ENCODE data around the gene KAT8. TPM values are rescaled to one million over a fixed set of nuclear protein-coding genes. Genes with fewer than 3 reads are reported as not detected.
A peak's percentile ranks its signal among the peaks of the same experiment; 100 is the strongest.

The KAT8 gene
- total and polyA plus RNA-seq, 2 of the 13 experiments (the other 11 are each of a cell fraction or from before 2014, with no cell fraction given), result 79.0 to 84.2 TPM

GRCh38 chr16:31142109-31143010 lies 24.9 kb downstream of the KAT8 start (continued):
- TF ChIP-seq, protein P1, sequence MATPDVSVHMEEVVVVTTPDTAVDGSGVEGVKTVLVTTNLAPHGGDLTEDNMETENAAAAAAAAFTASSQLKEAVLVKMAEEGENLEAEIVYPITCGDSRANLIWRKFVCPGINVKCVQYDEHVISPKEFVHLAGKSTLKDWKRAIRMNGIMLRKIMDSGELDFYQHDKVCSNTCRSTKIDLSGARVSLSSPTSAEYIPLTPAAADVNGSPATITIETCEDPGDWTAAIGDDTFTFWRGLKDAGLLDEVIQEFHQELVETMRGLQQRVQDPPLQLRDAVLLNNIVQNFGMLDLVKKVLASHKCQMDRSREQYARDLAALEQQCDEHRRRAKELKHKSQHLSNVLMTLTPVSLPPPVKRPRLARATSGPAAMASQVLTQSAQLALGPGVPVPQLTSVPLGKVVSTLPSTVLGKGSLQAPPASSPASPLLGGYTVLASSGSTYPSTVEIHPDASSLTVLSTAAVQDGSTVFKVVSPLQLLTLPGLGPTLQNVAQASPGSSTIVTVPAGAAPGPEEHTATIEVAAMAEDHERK (CRISPR knock-in tag; IDR thresholded peaks at IDR 0.05; ENCODE audit: low read depth), result 0 out of 2 replicates have a peak, but pooled peaks have one; percentile 40
- TF ChIP-seq ZNF136 (CRISPR knock-in tag; IDR thresholded peaks at IDR 0.05; ENCODE audit: low read depth) (peak; percentile 90; the same call in 1 of the 2 replicates), ZNF34 (CRISPR knock-in tag; IDR thresholded peaks at IDR 0.05; ENCODE audit: borderline replicate concordance) (no peak), ZNF83 (CRISPR knock-in tag; IDR thresholded peaks at IDR 0.05; ENCODE audit: borderline replicate concordance) (no peak; the same call in 1 of the 2 replicates), TGIF2 (CRISPR knock-in tag; IDR thresholded peaks at IDR 0.05) (peak; percentile 60; the same call in 1 of the 2 replicates), EP300 (IDR thresholded peaks at IDR 0.05; ENCODE audit: low read depth in 2 of 2, low read length in 2 of 2) (peak; percentile 26 to 27; a peak in 1 of 4 replicates), EP300 (CRISPR knock-in tag; IDR thresholded peaks at IDR 0.05; ENCODE audit: borderline replicate concordance) (peak; percentile 33; the same call in 1 of the 2 replicates), ZNF510 (CRISPR knock-in tag; IDR thresholded peaks at IDR 0.05; ENCODE audit: low read depth) (no peak), SRF (IDR thresholded peaks at IDR 0.05; ENCODE audit: low read depth, low read length) (no peak), ZNF784 (CRISPR knock-in tag; IDR thresholded peaks at IDR 0.05; ENCODE audit: borderline replicate concordance) (peak; percentile 88; the same call in 1 of the 2 replicates), ZEB1 (IDR thresholded peaks at IDR 0.05; ENCODE audit: insufficient replicate concordance, low read depth) (no peak), FOSL1 (CRISPR knock-in tag; IDR thresholded peaks at IDR 0.05; ENCODE audit: borderline replicate concordance) (no peak), ZMYM3 (CRISPR knock-in tag; IDR thresholded peaks at IDR 0.05) (peak; percentile 88; the same call in 1 of the 2 replicates), SP2 (CRISPR knock-in tag; IDR thresholded peaks at IDR 0.05) (no peak), ZNF333 (CRISPR knock-in tag; IDR thresholded peaks at IDR 0.05; ENCODE audit: borderline replicate concordance) (no peak), REXO4 (CRISPR knock-in tag; IDR thresholded peaks at IDR 0.05; ENCODE audit: borderline replicate concordance) (no peak), DZIP1 (CRISPR knock-in tag; IDR thresholded peaks at IDR 0.05) (no peak), KLF12 (CRISPR knock-in tag; IDR thresholded peaks at IDR 0.05; ENCODE audit: borderline replicate concordance) (no peak; the same call in 1 of the 2 replicates)
- TF ChIP-seq, protein P2, sequence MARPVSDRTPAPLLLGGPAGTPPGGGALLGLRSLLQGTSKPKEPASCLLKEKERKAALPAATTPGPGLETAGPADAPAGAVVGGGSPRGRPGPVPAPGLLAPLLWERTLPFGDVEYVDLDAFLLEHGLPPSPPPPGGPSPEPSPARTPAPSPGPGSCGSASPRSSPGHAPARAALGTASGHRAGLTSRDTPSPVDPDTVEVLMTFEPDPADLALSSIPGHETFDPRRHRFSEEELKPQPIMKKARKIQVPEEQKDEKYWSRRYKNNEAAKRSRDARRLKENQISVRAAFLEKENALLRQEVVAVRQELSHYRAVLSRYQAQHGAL (CRISPR knock-in tag; IDR thresholded peaks at IDR 0.05; ENCODE audit: not compliant biosample characterization), result no peak
- TF ChIP-seq, protein P3, sequence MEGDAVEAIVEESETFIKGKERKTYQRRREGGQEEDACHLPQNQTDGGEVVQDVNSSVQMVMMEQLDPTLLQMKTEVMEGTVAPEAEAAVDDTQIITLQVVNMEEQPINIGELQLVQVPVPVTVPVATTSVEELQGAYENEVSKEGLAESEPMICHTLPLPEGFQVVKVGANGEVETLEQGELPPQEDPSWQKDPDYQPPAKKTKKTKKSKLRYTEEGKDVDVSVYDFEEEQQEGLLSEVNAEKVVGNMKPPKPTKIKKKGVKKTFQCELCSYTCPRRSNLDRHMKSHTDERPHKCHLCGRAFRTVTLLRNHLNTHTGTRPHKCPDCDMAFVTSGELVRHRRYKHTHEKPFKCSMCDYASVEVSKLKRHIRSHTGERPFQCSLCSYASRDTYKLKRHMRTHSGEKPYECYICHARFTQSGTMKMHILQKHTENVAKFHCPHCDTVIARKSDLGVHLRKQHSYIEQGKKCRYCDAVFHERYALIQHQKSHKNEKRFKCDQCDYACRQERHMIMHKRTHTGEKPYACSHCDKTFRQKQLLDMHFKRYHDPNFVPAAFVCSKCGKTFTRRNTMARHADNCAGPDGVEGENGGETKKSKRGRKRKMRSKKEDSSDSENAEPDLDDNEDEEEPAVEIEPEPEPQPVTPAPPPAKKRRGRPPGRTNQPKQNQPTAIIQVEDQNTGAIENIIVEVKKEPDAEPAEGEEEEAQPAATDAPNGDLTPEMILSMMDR (CRISPR knock-in tag; IDR thresholded peaks at IDR 0.05), result peak; percentile 98

Measured in HepG2 (cell line).